ENCODE results near the gene ERCC3.

DNA sequence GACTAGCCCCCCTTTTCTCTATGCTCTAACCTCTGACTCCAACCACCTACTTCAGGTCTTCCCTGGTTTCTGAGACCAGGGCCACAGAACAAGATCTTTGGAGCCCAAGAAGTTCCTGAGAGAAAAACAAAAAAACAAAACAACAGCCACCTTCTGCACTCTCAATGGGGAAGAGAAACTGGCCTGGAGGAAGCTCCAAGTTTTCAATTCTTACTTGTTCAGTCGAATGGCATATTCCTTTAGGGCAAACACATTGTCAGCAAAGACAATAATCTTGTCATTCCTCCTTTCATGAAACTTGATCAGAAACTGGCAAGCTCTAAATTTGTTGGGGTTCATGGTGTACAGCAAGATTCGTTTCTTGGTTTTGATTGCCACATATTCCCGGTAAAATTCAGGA, 15.0 kb downstream of the ERCC3 start:
- TF ChIP-seq EZH2 (IDR thresholded peaks at IDR 0.05) (no peak), CTCF (IDR thresholded peaks at IDR 0.05) (no peak), EZH2phosphoT487 (IDR thresholded peaks at IDR 0.05) (no peak)
